H1 (cell line): ENCODE data around the gene AURKAIP1. TPM values are rescaled to one million over a fixed set of nuclear protein-coding genes. Genes with fewer than 3 reads are reported as not detected.
A peak's percentile ranks its signal among the peaks of the same experiment; 100 is the strongest.

Experiments
- POLR2A ChIP-seq, 2 experiments: IDR thresholded peaks; 1 replicate in 1 of 2; 2 replicates in 1 of 2; pipeline ENCODE4 v1.6.1; 2011; ENCODE audit warnings: low read depth in 2 of 2, low read length in 2 of 2, mild to moderate bottlenecking in 2 of 2; ENCODE audit errors: control extremely low read depth in 1 of 2
- SRF ChIP-seq: IDR thresholded peaks from 2 replicates; pipeline ENCODE4 v1.6.1; 2011; ENCODE audit warnings: mild to moderate bottlenecking, low read depth, low read length, moderate library complexity
- polyA plus RNA-seq, 7 experiments: library from polyadenylated mRNA; depleted of rRNA in 3 of 7; stranded (reverse) in 5 of 7; unstranded in 2 of 7; fragments of >200 nt in 5 of 7; fragments of 200-250 nt in 2 of 7; gene quantifications; 1 replicate in 5 of 7; 2 replicates in 1 of 7; 4 replicates in 1 of 7; pipeline versions ENCODE4 v1.2.1 to v1.2.3, GENCODE V29; 2011 to 2013; ENCODE audit warnings: missing spikeins in 2 of 7, mixed read lengths in 2 of 7
- total RNA-seq: library from RNA; stranded (reverse); fragmentation: NEBNext Ultra II Directional; extraction: Animal tissue kit (Norgen Biotek cat#: 25700); gene quantifications from 2 replicates; pipeline ENCODE4 v1.2.1, GENCODE V29; 2021
- TF ChIP-seq, protein P1 (sequence below), 3 experiments: IDR thresholded peaks; 1 replicate in 2 of 3; 2 replicates in 1 of 3; pipeline versions ENCODE4 v1.5.1 to v1.6.1; 2011; ENCODE audit warnings: low read length in 3 of 3, mild to moderate bottlenecking in 3 of 3, inconsistent platforms in 2 of 3, low read depth in 1 of 3, moderate library complexity in 1 of 3; ENCODE audit not compliant: insufficient read depth in 1 of 3; ENCODE audit errors: control extremely low read depth in 1 of 3

Gene AURKAIP1
- total and polyA plus RNA-seq, 2 of the 8 experiments (the other 6 are each of a cell fraction or from before 2014, with no cell fraction given), result 87.8 to 194 TPM

- TF ChIP-seq SRF, result no peak
- TF ChIP-seq, protein P1, sequence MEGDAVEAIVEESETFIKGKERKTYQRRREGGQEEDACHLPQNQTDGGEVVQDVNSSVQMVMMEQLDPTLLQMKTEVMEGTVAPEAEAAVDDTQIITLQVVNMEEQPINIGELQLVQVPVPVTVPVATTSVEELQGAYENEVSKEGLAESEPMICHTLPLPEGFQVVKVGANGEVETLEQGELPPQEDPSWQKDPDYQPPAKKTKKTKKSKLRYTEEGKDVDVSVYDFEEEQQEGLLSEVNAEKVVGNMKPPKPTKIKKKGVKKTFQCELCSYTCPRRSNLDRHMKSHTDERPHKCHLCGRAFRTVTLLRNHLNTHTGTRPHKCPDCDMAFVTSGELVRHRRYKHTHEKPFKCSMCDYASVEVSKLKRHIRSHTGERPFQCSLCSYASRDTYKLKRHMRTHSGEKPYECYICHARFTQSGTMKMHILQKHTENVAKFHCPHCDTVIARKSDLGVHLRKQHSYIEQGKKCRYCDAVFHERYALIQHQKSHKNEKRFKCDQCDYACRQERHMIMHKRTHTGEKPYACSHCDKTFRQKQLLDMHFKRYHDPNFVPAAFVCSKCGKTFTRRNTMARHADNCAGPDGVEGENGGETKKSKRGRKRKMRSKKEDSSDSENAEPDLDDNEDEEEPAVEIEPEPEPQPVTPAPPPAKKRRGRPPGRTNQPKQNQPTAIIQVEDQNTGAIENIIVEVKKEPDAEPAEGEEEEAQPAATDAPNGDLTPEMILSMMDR (IDR thresholded peaks at IDR 0.05; ENCODE audit: control extremely low read depth in 1 of 3, insufficient read depth in 1 of 3, low read depth in 1 of 3, low read length in 3 of 3), result peak; percentile 87 to 91 (median 90)
- TF ChIP-seq POLR2A (IDR thresholded peaks at IDR 0.05; ENCODE audit: control extremely low read depth in 1 of 2, low read depth in 2 of 2, low read length in 2 of 2), result peak in 1 of 2 experiments; percentile 37; a peak in 1 of 3 replicates
Measured at GRCh38 chr1:1371746-1372711, 3.0 kb downstream of the AURKAIP1 start (continued).
